ENCODE data around the gene UNC13B.
"Not testable (repeated sequence)": the region's sequence is repeated elsewhere in the genome, so short reads cannot be mapped to it uniquely, and the experiment has no call there.

The UNC13B gene

GRCh38 chr9:35164711-35165110, 2.9 kb downstream of the UNC13B start:
- no peak for DNase-seq

DNA sequence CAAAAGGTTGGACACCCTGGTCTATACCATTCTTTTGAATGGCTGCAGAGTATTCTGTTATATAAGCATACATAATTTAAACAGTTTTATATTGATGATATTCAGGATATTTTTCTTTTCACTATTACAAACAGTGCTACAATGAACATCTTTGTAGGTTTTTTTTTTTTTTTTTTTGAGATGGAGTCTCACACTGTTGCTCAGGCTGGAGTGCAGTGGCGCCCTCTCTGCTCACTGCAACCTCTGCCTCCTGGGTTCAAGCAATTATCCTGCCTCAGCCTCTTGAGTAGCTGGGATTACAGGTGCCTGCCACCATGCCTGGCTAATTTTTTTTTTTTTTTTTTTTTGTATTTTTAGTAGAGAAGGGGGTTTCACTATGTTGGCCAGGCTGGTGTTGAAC, 5.6 kb downstream of the UNC13B start:
- DNase-seq = not testable (repeated sequence)

DNA sequence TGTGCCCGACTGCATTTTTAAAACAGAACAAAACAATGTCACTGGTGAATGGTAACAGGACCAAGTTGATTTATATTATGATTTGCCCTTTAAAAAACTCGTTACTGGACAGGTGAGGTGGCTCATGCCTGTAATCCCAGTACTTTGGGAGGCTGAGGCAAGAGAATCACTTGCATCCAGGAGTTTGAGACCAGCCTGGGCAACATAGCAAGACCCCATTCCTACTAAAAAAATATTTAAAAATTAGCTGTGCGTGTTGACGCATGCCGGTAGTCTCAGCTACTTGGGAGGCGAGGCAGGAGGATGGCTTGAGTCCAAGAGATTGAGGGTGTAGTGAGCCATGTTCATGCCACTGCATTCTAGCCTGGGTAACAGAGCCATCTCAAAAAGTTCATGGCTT, 7.2 kb downstream of the UNC13B start:
- DNase-seq = no peak

DNA sequence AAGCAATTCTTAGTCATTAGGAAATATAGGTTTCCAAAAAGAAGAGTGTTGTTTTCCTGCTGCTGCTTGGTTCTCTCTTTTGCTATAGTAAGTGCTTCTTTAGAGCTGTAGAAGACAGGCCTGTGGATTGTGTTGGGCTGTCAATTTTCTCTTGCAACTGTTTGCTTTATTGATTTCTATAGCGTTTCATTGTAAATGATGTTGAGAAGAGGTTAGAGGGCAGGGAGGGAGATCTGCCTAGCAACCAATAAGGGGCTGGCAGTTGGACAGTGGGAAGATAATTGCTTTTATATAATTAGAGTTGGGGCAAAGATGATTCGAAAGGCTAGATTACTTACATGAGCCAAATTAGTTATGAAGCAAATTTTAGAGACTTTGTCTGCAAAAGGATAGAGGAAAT, 11.1 kb downstream of the UNC13B start:
- DNase-seq = no peak

DNA sequence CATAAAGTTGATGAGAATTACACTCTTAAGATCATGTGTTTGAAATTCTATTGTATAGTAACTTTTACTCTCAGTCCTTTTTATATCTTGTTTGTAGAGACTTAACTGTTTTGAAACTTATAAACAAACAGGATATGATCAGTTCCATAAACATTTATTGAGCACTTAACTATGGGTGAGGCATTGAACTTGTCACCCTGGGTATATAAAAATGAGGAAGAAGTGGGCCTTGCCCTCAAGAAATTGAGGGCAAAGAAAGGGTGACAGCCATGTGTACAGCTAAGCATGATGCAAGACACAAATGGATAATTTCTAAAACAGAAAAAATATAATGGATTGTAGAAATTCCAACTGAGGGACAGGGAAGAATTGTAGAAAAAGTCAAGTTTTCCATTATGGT, 15.7 kb downstream of the UNC13B start:
- no peak for DNase-seq

DNA sequence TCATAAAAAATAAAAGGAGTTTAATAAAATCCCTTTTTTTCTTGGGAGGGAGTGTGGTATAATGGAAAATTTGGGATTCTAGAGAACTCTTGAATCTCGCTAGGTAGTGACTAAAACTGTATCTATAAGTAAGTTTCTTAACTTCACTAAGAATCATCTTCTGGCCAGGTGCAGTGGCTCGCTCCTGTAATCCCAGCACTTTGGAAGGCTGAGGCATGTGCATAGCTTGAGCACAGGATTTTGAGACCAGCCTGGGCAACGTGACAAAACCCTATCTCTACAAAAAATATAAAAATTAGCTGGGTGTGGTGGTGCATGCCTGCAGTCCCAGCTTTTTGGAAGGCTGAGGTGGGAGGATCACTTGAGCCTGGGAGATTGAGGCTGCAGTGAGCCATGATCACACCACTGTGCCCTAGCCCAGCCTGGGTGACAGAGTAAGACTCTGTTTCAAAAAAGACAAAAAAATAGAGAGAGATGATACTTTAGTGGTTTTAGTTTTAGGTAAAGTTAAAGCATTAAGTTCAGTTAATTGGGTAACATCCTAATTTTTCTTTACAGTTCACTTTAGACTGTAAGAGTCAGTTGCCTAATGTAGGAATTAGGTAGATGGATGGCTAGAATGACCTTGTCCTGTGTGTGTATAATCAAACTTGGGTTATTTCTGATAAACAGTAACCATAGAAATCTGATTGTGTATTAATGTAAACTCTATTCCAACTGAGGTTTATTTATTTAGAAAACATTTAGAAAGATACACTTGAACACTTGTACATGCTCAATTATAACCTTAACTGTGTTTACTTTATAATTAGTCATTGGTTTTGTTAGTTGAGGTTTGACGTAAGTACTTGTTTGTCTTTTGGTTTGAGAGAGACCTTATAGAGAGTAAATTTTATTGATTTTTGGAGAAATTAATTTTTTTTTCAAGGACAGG, 17.8 kb downstream of the UNC13B start:
- DNase-seq = no peak

GRCh38 chr9:35180801-35181200, 19.0 kb downstream of the UNC13B start:
- no peak for DNase-seq

- not testable (repeated sequence) for DNase-seq
Measured at GRCh38 chr9:35182401-35182800, 20.6 kb downstream of the UNC13B start.

DNA sequence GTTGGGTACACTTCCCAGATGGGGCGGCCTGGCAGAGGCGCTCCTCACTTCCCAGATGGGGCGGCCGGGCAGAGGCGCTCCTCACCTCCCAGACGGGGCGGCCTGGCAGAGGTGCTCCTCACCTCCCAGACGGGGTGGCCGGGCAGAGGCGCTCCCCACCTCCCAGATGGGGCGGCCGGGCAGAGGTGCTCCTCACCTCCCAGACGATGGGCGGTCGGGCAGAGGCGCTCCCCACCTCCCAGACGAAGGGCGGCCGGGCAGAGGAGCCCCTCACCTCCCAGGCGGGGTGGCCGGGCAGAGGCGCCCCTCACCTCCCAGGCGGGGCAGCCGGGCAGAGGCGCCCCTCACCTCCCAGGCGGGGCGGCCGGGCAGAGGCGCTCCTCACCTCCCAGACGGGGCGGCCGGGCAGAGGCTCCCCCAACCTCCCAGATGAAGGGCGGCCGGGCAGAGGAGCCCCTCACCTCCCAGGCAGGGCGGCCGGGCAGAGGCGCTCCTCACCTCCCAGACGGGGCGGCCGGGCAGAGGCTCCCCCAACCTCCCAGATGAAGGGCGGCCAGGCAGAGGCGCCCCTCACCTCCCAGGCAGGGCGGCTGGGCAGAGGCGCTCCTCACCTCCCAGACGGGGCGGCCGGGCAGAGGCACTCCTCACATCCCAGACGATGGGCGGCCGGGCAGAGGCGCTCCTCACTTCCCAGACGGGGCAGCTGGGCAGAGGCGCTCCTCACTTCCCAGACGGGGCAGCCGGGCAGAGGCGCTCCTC, 21.4 kb downstream of the UNC13B start:
- not testable (repeated sequence) for DNase-seq

- not testable (repeated sequence) for DNase-seq
Measured at GRCh38 chr9:35183755-35184480, 22.1 kb downstream of the UNC13B start.

DNA sequence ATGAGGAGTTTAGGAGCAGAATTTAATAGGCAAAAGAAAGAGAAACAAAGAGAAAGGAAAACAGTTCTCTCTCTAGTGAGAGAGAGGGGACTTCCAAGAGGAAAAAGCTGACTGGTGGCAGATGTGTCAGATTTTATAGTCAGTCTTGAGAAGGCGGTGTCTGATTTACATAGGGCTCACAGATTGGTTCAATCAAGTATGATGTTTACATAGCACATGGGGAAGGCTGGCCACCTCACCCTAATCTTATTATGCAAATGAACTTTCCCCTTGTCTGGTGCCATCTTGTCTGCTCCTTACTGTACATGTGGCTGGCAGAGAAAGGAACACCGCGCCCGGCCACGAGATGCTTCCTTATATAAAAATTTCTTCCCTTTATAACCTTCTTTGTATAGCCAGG, 24.7 kb downstream of the UNC13B start:
- no peak for DNase-seq

GRCh38 chr9:35190203-35190602, 28.4 kb downstream of the UNC13B start:
- no peak for DNase-seq

DNA sequence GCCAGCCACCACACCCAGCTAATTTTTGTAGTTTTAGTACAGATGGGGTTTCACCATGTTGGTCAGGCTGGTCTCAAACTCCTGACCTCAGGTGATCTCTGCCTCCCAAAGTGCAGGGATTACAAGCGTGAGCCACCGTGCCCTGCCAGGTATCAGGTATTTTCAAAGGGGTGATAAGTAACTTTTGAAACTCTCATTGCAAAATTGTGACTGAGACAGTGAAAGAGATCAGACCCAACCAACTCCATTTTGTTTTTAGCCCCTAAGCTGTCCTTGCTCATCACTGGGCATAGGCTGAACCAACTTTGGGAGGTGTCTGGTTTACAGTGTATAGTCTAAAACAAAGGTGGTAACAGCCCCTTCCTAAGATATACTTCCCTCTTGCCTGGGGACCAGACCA, 29.3 kb downstream of the UNC13B start:
- DNase-seq = no peak

- DNase-seq = no peak
Measured at GRCh38 chr9:35193762-35194161, 32.0 kb downstream of the UNC13B start.

GRCh38 chr9:35195683-35196082, 33.9 kb downstream of the UNC13B start:
- no peak for DNase-seq

- no peak for DNase-seq
Measured at GRCh38 chr9:35198191-35198590, 36.4 kb downstream of the UNC13B start.

DNA sequence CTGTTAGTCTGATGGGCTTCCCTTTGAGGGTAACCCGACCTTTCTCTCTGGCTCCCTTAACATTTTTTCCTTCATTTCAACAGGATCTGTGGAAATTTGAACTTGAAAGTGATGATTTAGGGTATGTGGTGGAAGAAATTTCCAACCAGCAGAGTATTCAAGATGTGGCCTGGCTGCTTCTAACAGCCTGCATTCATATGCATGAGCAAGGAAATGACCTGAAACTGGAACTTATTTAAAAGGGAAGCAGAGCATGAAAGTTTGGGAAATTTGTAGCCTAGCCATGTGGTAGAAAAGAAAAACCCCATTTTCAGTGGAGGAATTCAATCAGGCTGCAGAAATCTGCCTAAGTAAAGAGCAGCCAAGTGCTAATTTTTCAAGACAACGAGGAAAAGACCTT, 41.7 kb downstream of the UNC13B start:
- DNase-seq = no peak

DNA sequence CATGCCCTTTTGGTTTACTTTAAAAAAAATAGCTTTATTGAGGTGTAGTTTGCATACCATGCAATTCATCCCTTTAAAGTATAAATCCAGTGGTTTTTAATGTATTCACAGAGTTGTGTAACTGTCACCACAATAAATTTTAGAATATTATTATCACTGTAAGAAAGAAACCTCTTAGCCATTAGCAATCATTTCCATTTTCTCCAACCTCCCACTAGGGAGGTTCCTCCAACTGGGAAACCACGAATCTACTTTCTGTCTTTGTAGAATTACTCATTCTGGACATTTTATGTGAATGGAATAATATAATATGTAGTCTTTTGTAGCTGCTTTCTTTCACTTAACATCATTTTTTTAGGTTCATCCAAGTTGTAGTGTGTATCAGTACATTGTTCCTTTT, 43.5 kb downstream of the UNC13B start:
- DNase-seq = no peak

DNA sequence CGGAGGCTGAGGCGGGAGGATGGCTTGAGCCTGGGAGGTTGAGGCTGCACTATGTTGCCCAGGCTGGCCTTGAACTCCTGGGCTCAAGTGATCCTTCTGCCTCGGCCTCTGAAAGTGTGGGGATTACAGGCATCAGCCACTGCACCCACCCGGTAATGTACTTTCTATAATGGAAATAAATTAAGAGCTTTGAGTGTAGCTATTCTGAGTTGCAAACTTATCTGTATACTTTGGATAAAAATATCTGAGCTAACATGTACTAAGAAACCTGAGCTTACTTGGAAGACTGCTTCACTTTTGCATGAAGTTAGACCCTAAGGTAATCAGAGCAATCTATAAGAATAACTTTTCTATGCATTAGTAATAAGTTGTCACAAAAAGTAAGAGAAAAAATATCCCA, 50.0 kb downstream of the UNC13B start:
- no peak for DNase-seq

DNA sequence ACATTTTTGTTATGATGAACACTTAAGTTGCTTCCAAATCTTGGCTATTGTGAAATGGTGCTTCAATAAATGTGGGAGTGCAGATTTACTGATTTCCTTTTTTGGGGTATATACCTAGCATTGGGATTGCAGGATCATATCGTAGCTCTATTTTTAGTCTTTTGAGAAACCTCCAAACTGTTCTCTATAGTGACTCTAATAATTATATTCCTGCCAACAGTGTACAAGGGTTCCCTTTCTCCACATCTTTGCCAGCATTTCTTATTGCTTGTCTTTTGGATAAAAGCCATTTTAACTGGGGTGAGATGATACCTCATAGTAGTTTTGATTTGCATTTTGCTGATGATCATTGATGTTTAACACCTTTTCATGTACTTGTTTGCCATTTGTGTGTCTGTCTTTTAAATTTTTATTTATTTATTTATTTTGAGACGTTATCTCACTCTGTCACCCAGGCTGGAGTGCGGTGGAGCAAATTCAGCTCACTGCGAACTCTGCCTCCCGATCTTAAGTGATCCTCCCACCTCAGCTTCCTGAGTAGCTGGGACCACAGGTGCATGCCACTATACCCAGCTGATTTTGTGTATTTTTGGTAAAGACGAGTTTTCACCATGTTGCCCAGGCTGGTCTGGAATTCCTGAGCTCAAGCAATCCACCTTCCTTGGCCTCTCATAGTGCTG, 59.0 kb downstream of the UNC13B start:
- DNase-seq = no peak

DNA sequence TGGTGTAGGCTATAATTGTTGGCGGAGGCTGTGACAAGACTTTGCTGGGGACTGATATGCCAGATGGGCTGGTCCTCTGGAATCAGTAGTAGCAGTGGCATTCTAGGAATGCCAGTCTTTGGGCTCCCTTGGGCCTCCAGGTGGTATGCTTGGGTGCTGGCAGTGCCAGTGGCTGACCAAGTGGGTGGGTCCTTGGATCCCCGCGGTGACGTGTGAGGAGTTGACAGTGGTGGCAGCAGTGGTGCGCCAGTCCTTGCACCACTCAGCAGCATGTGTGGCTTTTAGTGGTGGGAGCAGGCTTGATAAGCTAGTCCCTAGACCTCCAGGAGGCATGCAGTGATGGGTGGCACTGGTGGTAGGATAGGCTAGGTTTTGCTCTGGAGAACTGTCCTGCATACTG, 63.9 kb downstream of the UNC13B start:
- DNase-seq = no peak

DNA sequence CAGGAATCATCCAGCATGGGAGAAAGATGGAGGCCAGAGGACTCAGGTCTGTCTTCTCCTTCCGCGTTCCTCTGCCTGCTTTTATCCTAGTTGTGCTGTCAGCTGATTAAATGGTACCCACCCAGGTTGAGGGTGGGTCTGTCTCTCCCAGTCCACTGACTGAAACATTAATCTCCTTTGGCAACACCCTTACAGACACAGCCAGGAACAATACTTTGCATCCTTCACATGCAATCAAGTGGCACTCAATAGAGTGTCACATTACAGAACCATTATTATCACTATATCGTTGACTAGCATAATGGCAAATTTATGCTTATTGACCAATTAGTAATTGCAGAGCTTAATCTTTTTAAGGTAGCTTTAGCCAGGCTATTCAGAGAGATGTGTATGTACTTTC, 64.8 kb downstream of the UNC13B start:
- DNase-seq = no peak

GRCh38 chr9:35227284-35227683, 65.5 kb downstream of the UNC13B start:
- no peak for DNase-seq
